Measurements from ENCODE around the gene AFF4. TPM values are rescaled to one million over a fixed set of nuclear protein-coding genes. Genes with fewer than 3 reads are reported as not detected.

AFF4 gene
- total and polyA plus RNA-seq, 2 of the 4 experiments (the other 2 are of a cell fraction): 27.3 to 57.2 TPM

GRCh38 chr5:132928062-132928407, 35.4 kb downstream of the AFF4 start:
- H3K4me2 ChIP-seq (ENCODE audit: low read depth, low read length): no peak overlapping the region
- no peak overlapping the region for H2BK120ac ChIP-seq (ENCODE audit: low read depth, low read length)
- no peak overlapping the region for H2AK5ac ChIP-seq (ENCODE audit: low read depth, low read length)
- WGBS, 2 experiments (ENCODE audit: extremely low coverage in 2 of 2, insufficient read length in 1 of 2): no CpG with 5 or more reads among the region's 2 CpGs
- no peak overlapping the region for H2AK9ac ChIP-seq (replicated peaks; ENCODE audit: low read depth, low read length, poor library complexity)
- H3K4me3 ChIP-seq (ENCODE audit: insufficient read depth, low read depth, low read length): no peak overlapping the region
- no peak for DNase-seq
- no peak overlapping the region for H4K5ac ChIP-seq (ENCODE audit: low read depth, low read length)
- POLR2A ChIA-PET (ENCODE audit: unreplicated experiment): no interaction called here
- H3K4me1 ChIP-seq (ENCODE audit: control insufficient read depth, insufficient read depth, low read length): no peaks in the 10 kb centered on the region
- H3K18ac ChIP-seq (ENCODE audit: low read depth, low read length): no peak overlapping the region
- no peak for TF ChIP-seq NFE2L2 (IDR thresholded peaks at IDR 0.05; ENCODE audit: low read depth, low read length)
- peaks cover 44% of the 10 kb centered on the region for H4K20me1 ChIP-seq (ENCODE audit: insufficient read depth, low read length)
- CTCF ChIA-PET: no interaction called here
- peaks cover 13 to 47% of the 10 kb centered on the region in 2 experiments for H3K79me1 ChIP-seq (ENCODE audit: low read depth in 1 of 2, low read length in 2 of 2)
- no peak for ATAC-seq (ENCODE audit: low read depth)
- H2AFZ ChIP-seq (replicated peaks; ENCODE audit: low read length, poor library complexity): no peak overlapping the region
- H3K9me1 ChIP-seq (ENCODE audit: insufficient read depth, low read length): no peaks in the 10 kb centered on the region
- H3K56ac ChIP-seq (ENCODE audit: extremely low read depth, insufficient read depth, low read length): no peak overlapping the region
- no peaks in the 10 kb centered on the region for H3K27me3 ChIP-seq (ENCODE audit: control insufficient read depth, insufficient read depth, low read length)
- H3K9me3 ChIP-seq (ENCODE audit: control insufficient read depth, insufficient read depth, low read length): no peaks in the 10 kb centered on the region
- no peak overlapping the region for H3K27ac ChIP-seq (ENCODE audit: insufficient read depth, low read length)
- H2BK15ac ChIP-seq (ENCODE audit: low read depth, low read length): no peak overlapping the region
- no peak overlapping the region for H2BK5ac ChIP-seq (ENCODE audit: low read depth, low read length, poor library complexity, severe bottlenecking)
- no peak overlapping the region for H3K9ac ChIP-seq (ENCODE audit: low read depth, low read length)
- in situ Hi-C loops (cut with MboI; ENCODE audit: low sequenced_read_pairs): no loop called here
- H4K8ac ChIP-seq (ENCODE audit: low read depth in 2 of 2, low read length in 2 of 2): no peak overlapping the region
- no peak overlapping the region for H4K91ac ChIP-seq (ENCODE audit: insufficient read depth, low read depth, low read length)
- intact Hi-C loops (cut with micrococcal nuclease): no loop called here
- H3K23ac ChIP-seq (ENCODE audit: low read depth, low read length): no peak overlapping the region
- dilution Hi-C loops (cut with HindIII; ENCODE audit: low sequenced_read_pairs, unreplicated experiment): no loop called here
- H3K4ac ChIP-seq (ENCODE audit: low read depth, low read length): no peak overlapping the region
- H3K14ac ChIP-seq (replicated peaks; ENCODE audit: low read depth, low read length): no peak overlapping the region
- H3K36me3 ChIP-seq (ENCODE audit: control insufficient read depth, insufficient read depth, low read length): peaks cover 38% of the 10 kb centered on the region
- no TSS peak for BruUV-seq (replicated peaks)
- H2BK20ac ChIP-seq (ENCODE audit: low read depth, low read length): no peak overlapping the region
